Right hindlimb (tissue), 1 donor: ENCODE measurements around the gene GOLGA8N.
"Not testable (repeated sequence)": the region's sequence is repeated elsewhere in the genome, so short reads cannot be mapped to it uniquely, and the experiment has no call there.

Source experiments
- DNase-seq: peaks from one replicate; pipeline ENCODE4 v3.0.0-alpha.2; 2018

GOLGA8N gene

GRCh38 chr15:32593151-32593550 is at the start of gene GOLGA8N:
TSS of gene GOLGA8N (plus strand) at chr15:32593456.
- not testable (repeated sequence) for DNase-seq

DNA sequence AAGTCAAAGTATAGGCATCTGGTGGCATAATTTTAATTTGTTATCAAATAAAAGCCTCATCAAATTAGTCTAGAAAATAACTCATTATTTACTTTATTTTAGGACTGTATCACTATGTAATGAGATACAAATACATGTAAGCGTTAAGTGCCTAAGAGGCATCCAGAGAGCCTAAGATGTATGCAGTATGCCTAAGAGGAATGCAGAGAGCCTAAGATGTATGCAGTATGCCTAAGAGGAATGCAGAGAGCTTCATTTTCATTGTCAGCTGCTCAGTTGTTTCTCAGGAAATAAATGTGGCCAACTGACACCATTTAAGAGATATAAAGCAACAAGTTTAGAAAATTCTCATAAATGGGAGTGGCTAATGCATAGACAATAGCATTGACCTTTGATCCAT is 49.8 kb upstream of the GOLGA8N start:
- not testable (repeated sequence) for DNase-seq

DNA sequence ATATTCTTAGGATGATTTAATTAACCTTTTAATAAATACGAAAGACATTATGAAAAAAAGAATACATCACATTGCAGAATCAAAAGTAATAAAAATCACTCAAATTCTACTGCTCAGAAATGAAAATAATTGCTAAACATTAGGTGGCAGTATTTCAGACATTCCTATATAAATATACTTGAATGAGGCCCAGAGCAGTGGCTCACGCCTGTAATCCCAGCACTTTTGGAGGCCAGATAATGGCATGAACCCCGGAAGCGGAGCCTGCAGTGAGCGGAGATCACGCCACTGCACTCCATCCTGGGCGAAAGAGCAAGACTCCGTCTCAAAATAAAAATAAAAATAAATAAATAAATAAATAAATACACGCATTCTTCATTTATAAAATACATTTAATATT is 48.1 kb upstream of the GOLGA8N start:
- DNase-seq: not testable (repeated sequence)

DNA sequence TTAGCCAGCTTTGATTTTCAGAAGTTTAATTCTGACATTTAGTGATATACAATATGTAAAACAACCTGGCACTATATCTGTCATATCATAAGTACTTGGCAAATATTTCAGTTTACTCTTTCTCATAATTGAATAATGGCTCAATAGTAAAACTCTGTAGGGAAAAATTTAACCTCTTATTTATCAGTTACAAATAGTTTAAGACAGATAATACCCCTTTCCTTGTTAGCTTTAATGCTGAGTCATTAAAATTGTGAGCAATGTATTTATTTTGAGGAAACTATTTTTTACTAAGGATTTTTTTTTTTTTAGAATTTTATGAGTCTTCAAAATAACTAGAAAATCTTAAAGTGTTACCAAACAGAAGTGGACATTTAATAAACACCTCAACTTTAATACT is 38.7 kb upstream of the GOLGA8N start:
- DNase-seq: not testable (repeated sequence)

GRCh38 chr15:32562198-32562597 is 31.1 kb upstream of the GOLGA8N start:
- DNase-seq: not testable (repeated sequence)

DNA sequence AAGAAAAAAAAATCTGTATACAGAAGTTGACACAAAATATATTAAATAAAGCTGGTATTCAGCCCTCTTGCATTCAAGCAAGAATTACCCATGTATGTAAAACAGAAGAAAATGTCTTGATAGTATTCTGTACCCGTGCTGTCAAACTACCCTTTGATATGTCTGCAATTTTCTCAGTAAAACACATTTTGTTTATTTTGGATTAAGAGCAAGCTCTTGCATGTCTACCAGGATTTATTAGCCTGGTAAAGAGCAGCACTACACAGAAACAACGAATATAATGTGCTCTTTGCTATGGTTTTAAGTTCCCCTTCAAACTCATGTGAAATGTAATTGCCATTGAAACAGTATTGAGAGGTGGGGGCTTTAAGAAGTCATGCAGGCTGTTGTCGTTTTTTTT is 24.3 kb upstream of the GOLGA8N start:
- not testable (repeated sequence) for DNase-seq

DNA sequence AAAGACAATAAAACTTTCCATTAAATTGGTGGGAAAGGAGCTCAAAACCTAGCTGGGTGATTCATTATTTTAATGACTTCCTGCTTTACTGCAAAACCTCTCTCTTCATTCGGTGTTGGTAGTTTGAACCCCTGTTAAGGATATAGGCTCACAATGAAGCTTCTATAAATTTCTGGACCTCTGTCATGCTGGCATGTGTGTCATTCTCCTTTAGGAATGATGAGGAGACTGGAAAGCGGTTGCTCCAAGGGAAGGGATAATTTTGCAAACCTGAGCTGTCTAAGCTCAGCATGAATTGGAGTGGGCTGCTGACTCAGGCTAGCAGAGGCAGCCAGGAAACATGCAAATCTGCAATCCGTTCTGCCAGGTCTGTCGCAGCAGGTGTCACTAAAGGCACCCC is 14.8 kb upstream of the GOLGA8N start:
- not testable (repeated sequence) for DNase-seq

GRCh38 chr15:32585844-32586243 is 7.4 kb upstream of the GOLGA8N start:
- not testable (repeated sequence) for DNase-seq

GRCh38 chr15:32609518-32609917 is 16.3 kb downstream of the GOLGA8N start:
- not testable (repeated sequence) for DNase-seq

GRCh38 chr15:32610719-32611118 is 17.5 kb downstream of the GOLGA8N start:
- DNase-seq: not testable (repeated sequence)

DNA sequence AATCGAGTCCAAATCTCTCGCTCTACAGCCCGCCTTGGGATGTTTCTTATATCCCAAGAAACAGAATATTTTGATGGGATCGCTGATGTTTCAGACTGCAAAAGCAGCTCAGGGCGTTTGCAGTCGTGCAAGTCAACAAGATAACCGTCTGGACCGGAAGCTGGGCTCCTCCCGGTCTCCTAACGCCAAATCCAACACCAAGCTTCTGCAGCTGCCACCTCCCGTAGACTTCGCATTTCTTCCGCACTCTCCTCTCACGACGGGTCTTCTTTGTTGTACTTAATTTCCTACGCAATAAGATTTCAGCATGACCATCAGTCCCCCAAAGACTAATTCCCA is 21.4 kb downstream of the GOLGA8N start:
- not testable (repeated sequence) for DNase-seq

DNA sequence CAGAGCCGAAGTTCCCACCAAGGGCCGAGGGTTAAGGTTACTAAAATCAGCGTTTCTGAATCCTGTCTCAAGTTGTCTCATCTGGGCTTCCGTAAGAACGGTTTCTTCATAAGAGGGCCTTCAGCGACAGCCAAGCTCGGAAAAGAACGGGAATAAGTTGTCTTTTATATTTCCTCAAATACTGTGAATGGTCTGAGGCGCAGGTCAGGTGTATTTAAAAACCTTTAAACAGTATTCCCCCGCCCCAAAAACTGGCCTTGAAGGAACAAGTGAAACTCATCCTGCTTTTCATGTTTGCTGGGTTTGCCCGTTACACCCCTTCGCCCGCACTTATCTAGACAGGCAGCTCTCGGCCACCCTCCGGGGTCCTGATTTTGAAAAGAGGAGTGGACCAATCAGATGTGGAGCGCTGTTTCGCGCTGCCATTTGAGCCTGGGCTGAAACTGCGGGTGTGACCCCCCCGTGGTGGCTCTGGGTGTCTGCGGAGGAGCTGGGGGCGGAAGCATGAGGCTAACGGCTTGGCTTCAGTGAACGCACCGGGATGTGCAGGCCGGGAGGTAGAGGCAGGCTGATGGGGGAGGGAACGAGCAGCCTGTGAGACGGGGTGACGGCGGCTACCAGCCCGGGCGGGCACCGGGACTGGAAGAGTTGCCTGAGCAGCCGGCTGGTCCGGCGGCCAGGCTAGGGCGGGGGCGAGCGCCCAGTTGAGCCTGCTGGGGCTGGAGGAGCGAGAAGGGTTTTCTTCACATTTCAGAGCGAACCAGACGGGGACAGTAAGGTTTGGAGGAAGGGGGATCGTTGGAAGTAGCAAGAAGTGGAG is 22.0 kb downstream of the GOLGA8N start, which contains the start of gene ARHGAP11A:
ARHGAP11A (plus strand) TSS at position 454 of the 820 bp plus-strand sequence. CDS start 708 bp downstream, outside the sequence.
- DNase-seq: peak; percentile 89

DNA sequence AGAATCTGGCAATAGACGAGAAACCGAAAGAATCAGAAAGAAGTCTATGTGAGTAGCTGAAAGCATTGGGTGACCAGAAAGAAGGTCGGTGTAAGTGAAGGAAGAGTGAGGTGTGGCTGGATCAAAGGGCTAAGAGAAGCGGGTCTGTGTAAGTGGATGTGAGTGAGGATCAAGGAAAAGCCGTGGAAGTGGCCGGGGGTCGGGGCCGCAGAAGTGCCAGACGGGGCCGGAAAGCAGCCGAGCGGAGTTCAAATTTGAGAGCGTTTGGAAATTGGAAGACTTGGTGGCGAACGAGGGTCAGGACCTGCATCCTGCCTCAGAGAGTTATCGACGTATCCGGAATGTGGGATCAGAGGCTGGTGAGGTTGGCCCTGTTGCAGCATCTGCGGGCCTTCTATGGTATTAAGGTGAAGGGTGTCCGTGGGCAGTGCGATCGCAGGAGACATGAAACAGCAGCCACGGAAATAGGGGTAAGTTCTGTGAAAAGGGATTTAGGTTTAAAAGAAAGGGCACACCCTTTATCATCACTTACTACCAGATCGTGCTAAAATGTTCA is 22.7 kb downstream of the GOLGA8N start:
- DNase-seq: not testable (repeated sequence)

DNA sequence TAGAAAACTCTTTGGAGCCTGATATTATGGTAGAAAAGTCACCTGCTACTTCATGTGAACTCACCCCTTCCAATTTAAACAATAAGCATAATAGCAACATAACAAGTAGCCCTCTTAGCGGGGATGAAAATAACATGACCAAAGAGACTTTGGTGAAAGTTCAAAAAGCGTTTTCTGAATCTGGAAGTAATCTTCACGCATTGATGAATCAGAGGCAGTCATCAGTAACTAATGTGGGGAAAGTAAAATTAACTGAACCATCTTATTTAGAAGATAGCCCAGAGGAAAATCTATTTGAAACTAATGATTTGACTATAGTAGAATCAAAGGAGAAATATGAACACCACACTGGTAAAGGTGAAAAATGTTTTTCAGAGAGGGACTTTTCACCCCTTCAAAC is 43.2 kb downstream of the GOLGA8N start:
- DNase-seq: no peak

DNA sequence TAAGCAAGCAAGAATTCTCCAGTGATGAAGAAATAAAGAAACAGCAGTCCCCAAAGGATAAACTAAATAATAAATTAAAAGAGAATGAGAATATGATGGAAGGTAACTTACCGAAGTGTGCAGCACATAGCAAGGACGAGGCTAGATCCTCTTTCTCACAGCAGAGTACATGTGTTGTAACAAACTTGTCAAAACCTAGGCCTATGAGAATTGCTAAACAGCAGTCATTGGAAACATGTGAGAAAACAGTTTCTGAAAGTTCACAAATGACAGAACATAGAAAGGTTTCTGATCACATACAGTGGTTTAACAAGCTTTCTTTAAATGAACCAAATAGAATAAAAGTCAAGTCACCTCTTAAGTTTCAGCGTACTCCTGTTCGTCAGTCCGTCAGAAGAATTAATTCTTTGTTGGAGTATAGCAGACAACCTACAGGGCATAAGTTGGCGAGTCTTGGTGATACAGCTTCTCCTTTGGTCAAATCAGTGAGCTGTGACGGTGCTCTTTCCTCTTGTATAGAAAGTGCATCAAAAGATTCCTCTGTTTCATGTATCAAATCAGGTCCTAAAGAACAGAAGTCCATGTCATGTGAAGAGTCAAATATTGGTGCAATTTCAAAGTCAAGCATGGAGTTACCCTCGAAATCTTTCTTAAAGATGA is 43.8 kb downstream of the GOLGA8N start:
- DNase-seq: no peak

GRCh38 chr15:32637704-32638103 is 44.4 kb downstream of the GOLGA8N start:
- no peak for DNase-seq

- peak; percentile 62 for DNase-seq
These were observed 48.3 kb downstream of the GOLGA8N start, which contains the start of gene SCG5 for GRCh38 chr15:32641517-32642059. TSS of gene SCG5 (plus strand) at chr15:32641710. CDS start at chr15:32643593, 1,883 bp downstream.

DNA sequence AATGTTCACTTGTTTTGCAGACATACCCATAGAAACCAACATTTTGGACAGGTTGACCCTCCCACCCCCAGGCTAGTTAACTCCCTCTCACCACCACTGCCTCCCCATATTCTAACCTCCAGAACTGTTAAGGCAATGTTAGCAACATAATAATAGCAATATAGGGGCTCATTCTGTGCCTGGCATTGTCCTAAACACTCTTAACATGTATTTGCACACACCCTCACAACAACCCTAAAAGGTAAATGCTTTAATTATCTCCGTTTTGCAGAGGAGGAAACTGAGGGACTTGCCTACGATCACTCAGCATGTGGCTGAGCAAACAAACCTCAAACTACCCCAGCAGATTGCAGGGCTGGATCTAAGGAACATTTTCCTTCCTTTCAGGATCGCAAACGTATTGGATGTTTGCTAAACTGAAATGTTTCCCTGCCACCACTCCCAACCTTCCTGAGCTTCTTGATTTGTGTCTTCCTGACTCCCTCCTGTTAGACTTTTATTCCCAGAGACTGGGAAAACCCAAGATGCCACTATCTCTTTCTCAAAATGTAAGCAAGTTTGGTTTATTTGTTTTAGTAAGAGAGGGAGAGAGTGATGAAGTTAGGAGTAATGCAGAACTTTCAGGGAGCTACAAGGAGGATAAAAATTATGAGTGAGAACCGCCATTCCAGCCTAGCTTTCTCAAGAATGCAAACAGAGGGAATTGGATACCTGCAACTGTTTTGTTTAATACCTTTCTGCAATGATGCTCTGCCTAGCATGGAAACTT is 49.6 kb downstream of the GOLGA8N start:
- DNase-seq: no peak

DNA sequence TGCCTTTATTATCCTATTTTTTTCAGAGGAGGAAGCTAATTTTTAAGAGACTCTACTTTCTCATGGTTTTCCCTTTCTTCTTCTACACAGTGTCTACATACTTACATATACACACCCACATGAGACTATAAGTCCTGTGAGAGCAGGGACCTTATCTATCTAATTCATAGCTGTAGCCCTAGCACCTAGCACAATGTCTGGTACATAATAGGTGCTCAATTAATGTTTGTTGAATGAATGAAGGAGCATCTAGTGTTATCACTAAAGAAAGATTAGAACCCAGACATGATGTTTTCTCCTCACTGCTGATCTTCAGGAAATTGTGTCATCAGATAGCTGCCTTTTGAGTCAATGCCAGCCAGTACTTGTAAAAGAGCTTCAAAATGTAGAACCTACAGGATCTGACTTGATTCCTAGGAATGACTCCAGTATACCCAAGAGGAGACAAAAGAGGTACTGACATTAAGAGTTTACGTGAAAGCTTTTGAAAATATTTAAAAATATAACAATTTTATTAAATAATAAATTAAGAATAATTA is 50.7 kb downstream of the GOLGA8N start:
- no peak for DNase-seq

GRCh38 chr15:32646291-32646690 is 53.0 kb downstream of the GOLGA8N start:
- no peak for DNase-seq

DNA sequence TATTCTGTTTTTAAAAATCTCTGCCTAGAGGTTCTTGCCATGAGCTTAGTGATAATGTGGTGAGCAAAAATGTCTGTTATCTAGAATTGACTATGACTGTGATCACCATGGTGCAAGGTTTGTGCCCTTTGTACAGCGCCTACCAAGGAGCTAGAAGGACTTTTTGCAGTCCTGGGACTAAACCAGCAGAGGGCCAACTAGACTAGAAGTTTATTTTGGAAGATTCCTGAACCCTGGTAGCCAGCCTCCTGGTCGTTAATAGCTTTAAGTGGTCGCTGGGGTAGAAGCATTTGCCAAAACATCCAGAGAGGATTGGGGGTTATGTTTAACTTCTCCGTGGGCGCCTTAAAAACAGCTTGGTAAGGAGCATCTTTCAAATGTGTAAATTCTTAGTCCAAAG is 56.1 kb downstream of the GOLGA8N start:
- DNase-seq: no peak

DNA sequence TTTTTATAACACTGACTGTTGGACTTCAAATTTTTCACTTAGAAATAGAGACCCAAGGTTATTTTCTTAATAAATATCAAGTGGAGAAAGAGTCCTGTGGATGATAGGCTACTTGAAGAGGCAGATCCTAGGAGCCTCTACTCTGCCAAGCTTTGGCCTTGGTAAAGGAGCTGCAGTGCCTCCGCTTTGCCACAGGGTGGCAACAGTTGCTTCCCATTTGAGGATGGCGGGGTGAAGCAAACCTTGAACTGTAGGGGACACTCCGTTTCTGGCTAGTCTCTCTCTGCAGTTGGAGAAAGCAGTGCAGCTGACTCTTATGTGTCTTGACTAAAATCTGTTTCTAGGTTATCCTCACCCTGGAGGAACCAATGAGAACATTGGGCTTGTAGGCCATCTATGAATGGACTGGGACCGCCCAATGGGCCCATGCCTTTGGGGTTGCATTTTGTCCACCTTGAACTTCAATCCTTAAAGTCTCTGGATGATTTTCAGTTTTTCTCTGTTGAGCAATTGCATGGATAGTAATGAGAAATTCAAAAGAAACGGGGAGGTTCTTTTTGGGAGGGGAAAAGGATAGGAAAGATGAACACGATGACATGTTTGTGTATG is 58.1 kb downstream of the GOLGA8N start:
- peak; percentile 65 for DNase-seq
